Muscle layer of duodenum (tissue), 2 donors: Measurements from ENCODE around the gene CPNE9.

ENCODE experiments used
- H3K27ac ChIP-seq: one replicate; pipeline ENCODE4 v1.7.0; 2013; ENCODE audit warnings: mild to moderate bottlenecking, low read length
- H3K27me3 ChIP-seq: one replicate; pipeline ENCODE4 v1.7.0; 2013; ENCODE audit warnings: low read depth, mild to moderate bottlenecking, control low read depth, low read length
- H3K36me3 ChIP-seq, 2 donors: one replicate each; pipeline ENCODE4 v1.7.0; 2013; ENCODE audit warnings: low read length in 2 of 2, control low read depth in 1 of 2, mild to moderate bottlenecking in 1 of 2; ENCODE audit not compliant: insufficient read depth in 2 of 2, control insufficient read depth in 1 of 2
- H3K4me1 ChIP-seq, 2 donors: one replicate each; pipeline ENCODE4 v1.7.0; 2013; ENCODE audit warnings: low read length in 2 of 2, mild to moderate bottlenecking in 2 of 2, control low read depth in 1 of 2, moderate library complexity in 1 of 2; ENCODE audit not compliant: insufficient read depth in 2 of 2, control insufficient read depth in 1 of 2
- H3K4me3 ChIP-seq, 2 donors: one replicate each; pipeline ENCODE4 v1.7.0; 2013; ENCODE audit warnings: low read length in 2 of 2, low read depth in 1 of 2, mild to moderate bottlenecking in 1 of 2
- H3K9me3 ChIP-seq, 2 donors: one replicate each; pipeline ENCODE4 v1.7.0; 2013; ENCODE audit warnings: low read length in 2 of 2, control low read depth in 1 of 2, mild to moderate bottlenecking in 1 of 2; ENCODE audit not compliant: control insufficient read depth in 1 of 2
- donor health status: healthy.

Gene CPNE9

DNA sequence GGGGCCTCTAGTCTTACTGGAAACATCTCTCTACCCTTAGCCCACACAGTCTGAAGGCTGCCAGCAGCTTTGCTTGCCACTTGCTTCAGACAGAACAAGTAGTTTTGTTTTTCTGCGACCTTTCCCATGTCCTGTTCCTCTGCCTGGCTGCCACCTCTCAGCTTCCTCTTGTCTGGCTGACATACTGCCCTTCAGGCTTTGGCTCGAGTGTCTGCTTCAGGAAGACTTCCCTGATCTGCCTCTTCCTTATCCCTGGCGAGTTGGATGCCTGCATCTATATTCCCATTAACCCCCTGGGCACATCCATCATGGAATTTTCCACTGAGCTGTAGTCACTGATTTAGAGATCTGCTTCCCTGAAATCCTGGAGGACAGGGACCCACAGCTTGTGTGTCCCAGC is 25.1 kb upstream of the CPNE9 start:
- Histone ChIP-seq H3K36me3 (peaks cover 86 to 93% of the 10 kb centered on the region in 2 donors), H3K9me3 (no peaks in the 10 kb centered on the region), H3K4me1 (no peaks in the 10 kb centered on the region), H3K27ac (no peak overlapping the region), H3K27me3 (no peaks in the 10 kb centered on the region), H3K4me3 (no peak overlapping the region)

DNA sequence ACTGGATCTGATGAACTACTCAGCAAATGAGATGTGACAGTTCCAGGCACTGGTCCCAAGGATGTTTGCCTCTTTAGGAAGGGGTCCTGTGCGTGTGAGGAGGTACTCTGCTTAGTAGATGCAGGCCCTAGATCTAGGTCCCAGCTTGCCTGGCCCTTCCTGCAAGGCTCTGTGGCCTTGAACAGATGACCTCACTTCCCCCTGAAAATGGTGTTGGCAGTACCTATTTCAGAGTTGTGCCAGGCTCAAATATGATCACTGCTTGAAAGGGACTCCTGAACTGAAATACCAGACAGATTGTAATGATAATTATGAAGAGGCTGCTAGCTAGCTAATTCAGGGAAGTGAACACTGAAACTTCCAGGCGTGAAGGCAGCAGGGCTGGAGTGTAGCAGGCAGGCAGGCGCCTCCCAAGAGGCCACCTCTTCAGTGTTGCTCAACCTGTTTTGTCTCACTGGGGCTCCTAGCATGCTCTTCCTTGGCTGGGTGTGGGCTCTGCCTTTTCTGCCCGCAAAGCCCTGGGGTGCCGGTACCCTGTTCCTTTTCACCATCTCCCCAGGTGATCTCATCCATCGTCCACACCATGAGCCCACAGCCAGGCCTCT is 24.1 kb upstream of the CPNE9 start:
- no peak overlapping the region for H3K4me3 ChIP-seq
- no peaks in the 10 kb centered on the region for H3K9me3 ChIP-seq
- no peaks in the 10 kb centered on the region for H3K4me1 ChIP-seq
- H3K36me3 ChIP-seq: peaks cover 87 to 93% of the 10 kb centered on the region in 2 donors
- no peak overlapping the region for H3K27ac ChIP-seq
- no peaks in the 10 kb centered on the region for H3K27me3 ChIP-seq

GRCh38 chr3:9681011-9681722 is 22.5 kb upstream of the CPNE9 start:
- Histone ChIP-seq H3K27ac (no peak overlapping the region), H3K9me3 (no peaks in the 10 kb centered on the region), H3K27me3 (no peaks in the 10 kb centered on the region), H3K36me3 (peaks cover 92 to 100% of the 10 kb centered on the region in 2 donors), H3K4me3 (no peak overlapping the region), H3K4me1 (no peaks in the 10 kb centered on the region)

- H3K27me3 ChIP-seq: no peaks in the 10 kb centered on the region
- H3K4me1 ChIP-seq: no peaks in the 10 kb centered on the region
- no peaks in the 10 kb centered on the region for H3K9me3 ChIP-seq
- no peak overlapping the region for H3K27ac ChIP-seq
- H3K36me3 ChIP-seq: peaks cover 90 to 100% of the 10 kb centered on the region in 2 donors
- no peak overlapping the region for H3K4me3 ChIP-seq
Observed at GRCh38 chr3:9681723-9682081, 21.9 kb upstream of the CPNE9 start.

DNA sequence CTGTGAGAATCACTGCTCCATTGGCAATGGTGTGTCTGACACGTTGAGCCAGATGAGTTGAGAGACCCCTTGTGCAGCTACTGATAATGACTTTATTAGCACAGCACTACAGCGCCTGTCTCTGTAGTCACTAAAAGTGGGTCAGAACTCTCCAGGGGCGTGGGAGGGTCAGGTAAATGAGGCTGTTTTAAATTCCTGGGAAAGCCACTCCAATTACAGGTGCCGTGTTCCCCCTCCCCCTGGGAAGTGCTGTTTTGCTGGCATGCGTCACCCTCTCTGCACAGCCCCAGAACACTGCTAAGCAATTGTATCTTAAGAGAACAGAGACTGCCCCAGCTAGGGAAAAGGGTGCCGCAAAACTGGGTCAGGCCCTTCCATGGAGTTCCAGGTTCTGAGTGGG is 21.5 kb upstream of the CPNE9 start:
- Histone ChIP-seq H3K9me3 (no peaks in the 10 kb centered on the region), H3K27ac (no peak overlapping the region), H3K4me1 (no peaks in the 10 kb centered on the region), H3K36me3 (peaks cover 86 to 100% of the 10 kb centered on the region in 2 donors), H3K4me3 (no peak overlapping the region), H3K27me3 (no peaks in the 10 kb centered on the region)

DNA sequence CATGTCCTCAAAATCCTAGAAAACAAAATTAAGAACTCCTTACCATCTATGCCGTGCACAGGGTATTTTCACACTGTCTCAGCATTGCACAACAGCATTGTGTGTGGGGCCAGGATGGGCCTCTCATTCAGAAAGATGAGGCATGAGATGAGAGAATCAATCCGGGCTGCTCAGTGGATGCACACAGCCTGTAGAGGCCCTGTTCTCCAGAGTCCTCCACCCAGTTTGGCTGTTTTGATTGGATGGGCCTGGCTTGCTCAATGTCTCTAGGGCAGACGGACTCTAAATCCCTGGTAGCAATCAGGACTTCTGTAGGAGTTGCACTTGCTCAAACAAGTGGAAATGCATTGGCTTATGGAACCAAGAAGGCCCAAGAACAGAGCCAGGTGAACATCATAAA is 20.2 kb upstream of the CPNE9 start:
- H3K9me3 ChIP-seq: no peaks in the 10 kb centered on the region
- H3K27me3 ChIP-seq: no peaks in the 10 kb centered on the region
- peaks cover 83 to 99% of the 10 kb centered on the region in 2 donors for H3K36me3 ChIP-seq
- H3K4me3 ChIP-seq: no peak overlapping the region
- no peak overlapping the region for H3K27ac ChIP-seq
- H3K4me1 ChIP-seq: no peaks in the 10 kb centered on the region

DNA sequence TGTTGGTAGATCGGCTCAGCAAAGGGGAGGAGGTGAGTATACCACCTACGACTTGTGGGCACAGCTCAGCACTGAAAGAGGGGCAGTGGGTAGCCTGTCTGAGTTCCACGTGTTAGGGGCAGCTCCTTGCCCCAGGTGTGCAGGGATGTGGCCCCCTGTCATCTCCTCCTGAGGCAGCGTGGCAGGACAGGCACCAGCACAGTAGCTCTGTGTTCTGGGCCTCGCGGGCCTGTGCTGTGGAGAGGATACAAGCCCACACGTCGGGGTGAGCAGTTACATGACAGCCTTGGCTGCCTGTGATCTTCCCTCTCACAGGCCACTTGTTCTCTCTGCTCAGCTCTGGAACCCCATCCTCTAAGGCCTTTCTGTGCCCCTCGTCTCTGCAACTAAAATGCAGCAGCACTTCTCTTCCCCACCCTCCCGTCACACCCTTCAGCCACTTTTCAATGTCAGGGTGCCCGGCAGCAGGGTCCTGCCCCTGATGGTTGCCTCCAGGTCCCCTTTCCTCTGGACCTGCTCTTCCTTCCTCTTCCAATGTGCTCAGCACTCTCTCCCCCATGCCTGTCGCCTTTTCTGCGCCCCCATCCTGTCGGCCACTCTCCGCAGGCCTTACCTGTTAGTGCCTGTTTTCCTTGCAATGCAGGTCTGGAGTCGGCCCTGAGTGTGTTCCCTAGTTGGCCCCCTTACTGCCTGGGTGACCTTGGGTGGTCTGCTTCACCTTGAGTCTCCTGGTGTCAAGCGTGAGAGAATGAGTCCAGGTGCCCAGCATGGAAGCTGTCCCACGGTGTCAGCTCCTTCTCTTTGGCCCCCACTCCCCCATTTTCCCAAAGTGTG is 18.2 kb upstream of the CPNE9 start:
- H3K9me3 ChIP-seq: no peaks in the 10 kb centered on the region
- peaks cover 81 to 99% of the 10 kb centered on the region in 2 donors for H3K36me3 ChIP-seq
- no peaks in the 10 kb centered on the region for H3K27me3 ChIP-seq
- no peaks in the 10 kb centered on the region for H3K4me1 ChIP-seq
- no peak overlapping the region for H3K4me3 ChIP-seq
- H3K27ac ChIP-seq: no peak overlapping the region

DNA sequence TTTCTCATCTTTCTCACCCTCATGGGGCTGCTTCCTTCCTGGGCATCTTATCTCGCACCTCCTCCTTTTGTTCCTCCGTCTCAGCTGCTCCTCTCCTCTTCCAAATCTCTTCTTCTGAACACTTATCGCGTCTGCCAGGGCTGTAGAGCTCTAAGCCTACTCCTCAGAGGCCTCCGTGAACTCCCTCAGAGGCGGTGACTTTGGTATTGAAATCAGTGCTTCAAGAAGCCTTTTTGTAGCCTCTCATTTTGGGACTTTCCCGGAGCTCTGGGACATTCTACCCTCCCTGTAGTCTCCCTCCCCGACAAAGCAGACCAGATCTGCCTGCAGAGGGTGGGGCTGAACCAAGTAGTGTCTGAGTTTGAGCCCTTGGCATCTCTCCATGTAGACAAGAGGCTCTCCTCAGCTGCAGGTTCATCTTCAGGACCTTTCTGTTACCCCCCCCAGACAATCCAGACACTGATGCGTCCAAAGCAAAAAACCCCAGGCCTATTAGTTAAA is 17.5 kb upstream of the CPNE9 start:
- Histone ChIP-seq H3K9me3 (no peaks in the 10 kb centered on the region), H3K36me3 (peaks cover 83 to 99% of the 10 kb centered on the region in 2 donors), H3K4me1 (no peaks in the 10 kb centered on the region), H3K27me3 (no peaks in the 10 kb centered on the region), H3K4me3 (no peak overlapping the region), H3K27ac (no peak overlapping the region)

DNA sequence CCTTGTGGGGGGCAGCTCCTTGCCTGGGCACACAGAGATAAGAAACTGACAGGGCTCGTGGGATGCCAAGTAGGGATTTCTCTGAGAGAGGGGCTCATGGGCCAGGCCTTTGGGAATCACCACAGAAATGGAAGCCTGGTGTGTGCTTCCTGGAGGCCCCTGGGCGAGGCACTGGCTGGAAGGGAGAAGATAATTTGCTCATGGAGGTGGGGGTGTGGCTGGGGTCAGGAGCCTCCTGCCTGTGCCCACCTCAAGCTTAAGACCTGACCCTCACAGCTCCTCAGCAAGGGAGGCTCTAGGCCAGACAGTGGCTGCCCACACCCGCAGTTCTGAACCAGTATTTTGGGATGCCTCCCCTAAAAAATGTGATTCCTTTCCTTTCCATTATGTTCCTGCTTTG is 16.9 kb upstream of the CPNE9 start:
- Histone ChIP-seq H3K36me3 (peaks cover 81 to 99% of the 10 kb centered on the region in 2 donors), H3K4me3 (no peak overlapping the region), H3K4me1 (no peaks in the 10 kb centered on the region), H3K27me3 (no peaks in the 10 kb centered on the region), H3K9me3 (no peaks in the 10 kb centered on the region), H3K27ac (no peak overlapping the region)

DNA sequence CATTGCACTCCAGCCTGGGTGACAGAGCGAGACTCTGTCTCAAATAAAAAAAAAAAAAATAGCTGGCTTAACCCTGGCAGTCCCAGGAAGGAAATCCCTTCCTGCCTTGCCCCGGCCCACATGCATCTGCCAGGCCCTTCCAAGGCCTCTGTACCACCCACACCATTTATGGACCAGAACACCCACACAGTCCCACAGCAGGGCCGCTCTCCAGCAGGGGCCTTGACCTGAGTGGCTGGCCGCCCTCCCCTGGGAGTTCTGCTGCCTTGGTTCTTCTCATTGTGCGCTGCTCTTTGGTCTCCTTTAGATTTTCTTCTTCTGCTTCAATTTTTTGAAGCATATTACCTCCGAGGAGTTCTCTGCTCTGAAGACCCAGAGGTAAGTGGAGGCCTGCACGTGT is 16.1 kb upstream of the CPNE9 start:
- Histone ChIP-seq H3K4me1 (no peaks in the 10 kb centered on the region), H3K36me3 (peaks cover 81 to 99% of the 10 kb centered on the region in 2 donors), H3K27ac (no peak overlapping the region), H3K27me3 (no peaks in the 10 kb centered on the region), H3K4me3 (no peak overlapping the region), H3K9me3 (no peaks in the 10 kb centered on the region)

GRCh38 chr3:9688961-9689360 is 14.7 kb upstream of the CPNE9 start:
- H3K36me3 ChIP-seq: peaks cover 78 to 97% of the 10 kb centered on the region in 2 donors

More at GRCh38 chr3:9688961-9689360, 14.7 kb upstream of the CPNE9 start:
- no peaks in the 10 kb centered on the region for H3K9me3 ChIP-seq
- no peaks in the 10 kb centered on the region for H3K27me3 ChIP-seq
- no peak overlapping the region for H3K27ac ChIP-seq
- no peak overlapping the region for H3K4me3 ChIP-seq
- H3K4me1 ChIP-seq: no peaks in the 10 kb centered on the region
